Activated CD4-positive, alpha-beta T cell treated with anti-CD3 and anti-CD28 coated beads, Interleukin-2, amount 50 U/mL, for 24 hours (primary cell): ENCODE results near the gene KRTAP13-1.

ENCODE experiments used
- DNase-seq, 2 donors: peaks; one replicate each; pipeline ENCODE4 v3.0.0-alpha.2; 2020; ENCODE audit warnings: low read depth in 1 of 2, low spot score in 1 of 2

KRTAP13-1 gene, protein sequence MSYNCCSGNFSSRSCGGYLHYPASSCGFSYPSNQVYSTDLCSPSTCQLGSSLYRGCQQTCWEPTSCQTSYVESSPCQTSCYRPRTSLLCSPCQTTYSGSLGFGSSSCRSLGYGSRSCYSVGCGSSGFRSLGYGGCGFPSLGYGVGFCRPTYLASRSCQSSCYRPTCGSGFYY

DNA sequence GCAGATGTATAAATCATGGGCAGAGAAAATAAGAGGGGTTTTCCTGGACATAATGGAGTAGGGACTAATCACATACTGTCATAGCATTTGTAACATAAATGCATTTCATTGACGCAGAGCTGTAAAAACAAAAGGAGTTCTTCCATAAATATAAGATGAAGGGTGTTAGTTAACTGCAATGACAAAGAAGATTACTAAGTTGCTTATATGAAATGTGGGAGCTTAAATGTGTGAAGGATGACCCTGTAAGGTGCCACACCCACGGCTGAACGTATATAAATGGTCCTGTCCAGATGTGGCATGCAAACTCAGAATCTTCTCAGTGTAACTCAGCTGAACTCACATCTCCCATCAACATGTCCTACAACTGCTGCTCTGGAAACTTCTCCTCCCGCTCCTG, at the start of gene KRTAP13-1:
KRTAP13-1 (plus strand) TSS at position 301 of the 400 bp plus-strand sequence; CDS start at position 357, 56 bp downstream.
- DNase-seq, result no peak

DNA sequence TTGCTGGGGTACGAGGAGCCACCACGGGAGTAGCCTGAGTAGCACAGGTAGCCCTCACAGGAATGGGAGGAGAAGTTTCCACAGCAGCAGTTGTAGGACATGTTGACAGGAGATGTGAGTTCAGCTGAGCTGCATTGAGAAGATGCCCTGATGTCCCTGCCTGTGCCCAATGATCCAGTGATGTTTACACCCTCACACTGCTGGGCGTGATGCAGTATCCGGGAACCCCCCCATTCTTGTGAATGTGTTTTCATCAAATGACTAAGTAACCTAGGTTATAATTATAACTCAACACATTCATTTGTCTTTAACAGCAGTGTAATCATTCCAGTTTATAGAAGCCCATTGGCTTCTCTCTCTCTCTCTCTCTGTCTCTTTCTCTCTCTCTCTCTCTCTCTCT, 47.3 kb upstream of the KRTAP13-1 start, which contains the start of gene KRTAP23-1:
KRTAP23-1 (minus strand) TSS at position 101 of the 400 bp plus-strand sequence; CDS start at position 101, 0 bp downstream.
- no peak for DNase-seq

DNA sequence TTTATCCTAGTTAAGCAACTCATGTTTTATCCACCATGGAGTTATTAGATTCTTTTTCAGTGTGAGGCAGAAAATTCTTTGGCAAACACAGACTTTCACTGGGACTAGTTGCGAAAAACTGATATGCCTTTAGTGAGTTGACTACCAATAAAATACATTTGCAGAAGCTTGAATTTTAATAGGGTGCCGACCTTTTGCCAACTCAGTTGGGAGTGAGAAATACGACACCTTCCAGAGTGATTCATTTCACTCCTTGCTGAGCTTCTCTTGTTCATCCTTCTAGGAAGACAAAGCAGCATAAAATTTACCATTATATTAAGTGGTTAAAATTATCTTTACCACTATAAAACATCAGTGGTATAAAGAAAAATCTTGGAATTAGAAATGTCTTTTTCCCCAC, 46.3 kb upstream of the KRTAP13-1 start:
- no peak for DNase-seq

DNA sequence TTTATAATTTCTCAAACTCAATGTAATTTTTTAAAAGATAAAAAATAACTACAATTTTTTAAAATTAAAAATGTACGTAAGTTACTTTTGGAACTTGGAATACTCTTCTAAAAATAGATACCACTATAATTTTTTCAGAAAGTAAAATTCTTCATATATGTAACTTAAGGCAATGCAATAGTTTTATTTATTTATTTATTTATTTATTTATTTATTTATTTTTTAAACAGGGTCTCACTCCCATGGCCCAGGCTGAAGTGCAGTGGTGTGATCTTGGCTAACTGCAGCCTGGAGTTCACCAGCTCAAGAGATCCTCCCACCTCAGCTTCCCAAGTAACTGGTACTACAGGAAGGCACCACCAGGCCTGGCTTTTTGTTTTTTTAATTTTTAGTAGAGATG, 44.3 kb upstream of the KRTAP13-1 start:
- DNase-seq, result no peak

DNA sequence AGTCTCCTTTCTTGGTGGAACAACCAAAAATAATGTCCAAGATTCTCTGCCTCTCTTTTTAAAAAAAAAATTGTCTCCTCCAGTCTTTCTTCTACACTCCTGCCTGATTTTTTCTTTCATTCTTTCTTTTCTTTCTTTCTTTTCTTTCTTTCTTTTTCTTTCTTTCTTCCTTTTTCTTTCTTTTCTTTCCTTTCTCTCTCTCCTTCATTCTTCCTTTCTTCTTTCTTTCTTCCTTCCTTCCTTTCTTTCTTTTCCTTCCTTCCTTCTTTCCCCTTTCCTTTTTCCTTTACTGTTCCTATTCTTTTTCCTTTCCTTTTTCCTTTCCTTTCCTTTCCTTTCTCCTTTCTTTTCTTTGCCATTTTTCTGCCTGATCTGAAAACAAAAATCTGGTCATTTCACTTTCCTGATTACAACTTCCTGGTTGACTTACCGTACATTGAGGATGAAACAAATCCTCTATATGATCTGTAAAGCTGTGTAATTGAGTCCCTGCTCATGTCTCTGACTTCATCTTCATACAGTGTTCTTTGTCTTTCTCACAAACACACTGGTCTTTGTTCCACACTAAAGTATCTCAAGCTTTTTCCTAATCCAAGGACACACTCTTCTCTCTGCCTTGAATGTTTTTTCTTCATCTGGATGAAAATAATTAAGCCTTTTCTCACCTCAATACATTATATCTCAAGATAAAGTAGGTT, 41.4 kb upstream of the KRTAP13-1 start:
- DNase-seq, result no peak

DNA sequence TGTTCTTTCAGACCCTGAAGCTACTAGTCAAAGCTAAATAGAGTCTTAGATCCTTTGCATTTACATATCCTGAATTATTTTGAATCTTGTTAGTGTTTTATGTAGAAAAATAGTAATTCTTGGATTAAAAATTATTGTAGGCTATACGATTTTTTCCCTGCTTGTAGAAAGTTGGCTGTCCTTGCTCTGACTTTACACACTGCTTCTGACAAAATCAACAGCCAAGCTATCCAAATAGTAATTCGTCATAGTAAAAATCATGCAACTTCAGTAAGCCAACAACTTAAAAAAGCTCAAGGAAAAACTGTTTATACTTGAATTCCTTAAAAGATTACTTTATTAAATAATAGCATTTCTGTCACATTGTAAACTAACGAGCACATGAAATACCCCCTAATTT, 39.9 kb upstream of the KRTAP13-1 start:
- DNase-seq, result no peak

DNA sequence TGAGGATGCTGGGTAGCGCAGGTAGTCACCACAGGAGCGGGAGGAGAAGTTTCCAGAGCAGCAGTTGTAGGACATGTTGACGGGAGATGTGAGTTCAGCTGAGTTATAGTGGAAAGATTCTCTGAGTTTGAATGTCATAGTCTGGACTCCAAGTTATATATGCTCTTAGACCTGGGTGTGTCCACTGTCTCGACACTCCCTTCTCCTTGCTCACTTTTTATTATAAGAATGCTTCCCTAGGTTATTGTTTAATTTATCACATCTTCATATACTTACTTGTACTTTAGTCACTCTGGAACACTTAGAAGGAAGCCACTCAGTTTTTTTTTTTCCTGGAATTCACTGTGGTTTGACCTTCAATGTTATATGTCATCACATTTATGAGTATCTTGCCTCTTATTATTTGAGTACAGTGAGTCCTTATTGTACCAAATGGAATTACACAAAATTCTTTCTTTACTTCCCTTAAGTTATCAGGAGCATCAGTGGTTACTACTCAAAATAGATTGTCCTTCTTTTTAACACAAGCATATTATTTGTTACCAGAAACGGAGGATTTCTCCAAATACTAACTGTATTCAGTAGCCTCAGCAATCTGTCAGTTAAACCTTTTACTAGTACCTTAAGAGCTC, 23.6 kb upstream of the KRTAP13-1 start, which contains the start of gene KRTAP13-2:
KRTAP13-2 (minus strand) TSS at position 133 of the 632 bp plus-strand sequence; CDS start at position 75, 58 bp downstream.
- DNase-seq, result no peak

DNA sequence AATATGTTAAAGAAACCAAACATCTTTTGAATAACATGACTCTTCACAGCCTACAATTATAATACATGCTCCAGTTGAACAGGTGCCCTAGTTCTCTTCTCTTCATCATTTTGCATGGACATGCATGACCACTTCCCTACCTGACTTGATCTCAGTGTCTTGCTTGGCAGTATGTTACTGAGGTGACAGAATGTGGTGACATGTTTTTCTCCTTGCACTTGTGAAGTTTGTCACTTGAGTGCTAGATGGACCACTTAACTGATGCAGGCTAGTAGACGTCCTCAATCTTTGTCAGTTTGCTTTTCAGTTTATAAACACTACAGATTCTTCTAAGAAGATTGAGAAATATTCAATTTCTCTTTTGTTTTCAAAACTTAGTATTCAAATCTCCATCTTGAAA, 13.6 kb upstream of the KRTAP13-1 start:
- DNase-seq, result no peak

DNA sequence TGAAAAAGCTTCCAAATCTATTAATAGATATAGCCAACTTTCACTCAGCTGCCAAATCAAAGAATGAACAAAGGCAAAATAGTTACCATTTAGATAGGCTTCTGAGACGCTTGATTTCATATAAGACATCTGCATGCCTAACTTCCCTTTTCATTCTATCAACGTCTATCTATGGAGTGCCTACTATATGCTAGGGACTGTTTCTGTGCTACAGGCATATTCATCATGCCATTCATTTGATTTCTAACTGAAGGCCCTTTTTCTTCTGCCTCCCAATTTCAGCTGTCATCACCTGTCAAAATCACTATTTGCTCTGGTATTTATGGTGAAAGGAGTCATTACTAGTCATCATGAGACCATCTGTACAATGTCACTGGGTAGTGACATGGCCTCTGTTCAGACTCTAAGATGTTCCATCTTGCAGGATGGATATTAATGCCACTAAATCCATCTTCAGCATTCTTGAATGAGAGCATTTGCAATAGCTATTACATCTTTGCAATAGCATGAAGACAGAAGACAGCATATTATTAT, 4.3 kb upstream of the KRTAP13-1 start:
- no peak for DNase-seq

DNA sequence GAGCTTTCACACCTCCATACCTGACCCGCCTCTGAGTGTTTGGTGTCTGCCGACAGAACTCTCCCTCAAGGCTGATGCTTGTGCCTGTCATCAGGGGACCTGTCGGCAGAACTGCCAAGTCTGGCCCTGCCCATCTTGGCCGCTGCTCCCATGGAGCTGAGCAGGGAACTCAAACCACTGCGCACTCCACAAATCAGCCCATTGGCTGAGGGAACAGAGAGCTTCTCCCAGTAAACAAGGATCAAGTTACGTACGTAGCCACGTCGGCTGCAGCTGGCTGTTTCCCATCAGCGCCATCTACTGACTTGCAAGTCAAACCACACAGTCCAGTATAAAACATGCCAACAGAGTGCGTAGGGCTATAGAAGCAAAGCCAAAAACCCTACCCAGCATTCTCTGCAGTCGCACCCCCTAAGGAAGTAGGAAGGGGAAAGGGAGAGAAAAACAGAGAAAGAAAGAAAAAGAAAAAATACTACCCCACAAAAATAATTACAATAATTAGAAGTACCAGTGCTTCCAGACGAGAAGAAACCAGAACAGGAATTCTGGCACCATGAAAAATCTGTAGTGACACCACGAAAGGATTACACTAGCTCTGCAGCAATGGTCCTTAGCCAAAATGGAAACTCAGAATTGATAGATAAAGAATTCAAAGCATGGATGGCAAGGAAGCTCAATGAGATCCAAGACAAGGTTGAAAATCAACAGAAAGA, 13.1 kb downstream of the KRTAP13-1 start:
- no peak for DNase-seq

DNA sequence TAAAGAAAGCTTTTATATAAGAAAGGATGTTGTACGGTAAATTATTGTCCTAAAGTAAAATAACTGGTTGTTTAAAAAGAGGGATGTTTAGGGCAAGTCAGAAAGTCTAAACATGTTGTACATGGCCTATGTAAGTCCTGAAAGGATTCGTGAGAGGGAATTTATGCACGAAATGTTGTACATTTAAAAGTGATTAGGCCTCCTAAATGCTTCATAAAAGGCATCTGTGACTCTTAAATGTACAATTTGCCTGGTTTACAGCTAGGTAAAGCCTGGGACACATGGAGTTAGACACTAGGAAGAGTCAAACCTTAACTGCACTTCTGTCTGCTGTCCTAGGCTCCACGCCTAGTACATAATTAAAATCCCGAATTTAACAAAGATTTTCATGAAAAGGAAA, 20.2 kb downstream of the KRTAP13-1 start:
- DNase-seq, result no peak

DNA sequence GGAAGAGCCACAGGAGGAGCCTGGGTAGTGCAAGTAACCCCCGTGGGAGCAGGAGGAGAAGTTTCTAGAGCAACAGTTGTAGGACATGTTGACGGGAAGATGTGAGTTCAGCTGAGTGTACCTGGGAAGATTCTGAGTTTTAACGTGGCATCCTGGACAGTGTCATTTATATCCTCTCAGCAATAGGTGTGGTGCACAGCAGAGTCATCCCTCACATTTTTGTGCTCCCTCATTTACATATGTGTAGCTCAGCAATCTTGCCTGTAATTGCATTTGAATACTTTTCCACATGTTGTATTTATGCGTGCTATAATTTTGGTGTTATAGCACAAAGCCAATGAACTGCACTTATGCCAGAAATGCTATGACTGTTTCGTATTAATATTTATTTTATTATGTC, 30.0 kb downstream of the KRTAP13-1 start, which contains the start of gene KRTAP13-3:
KRTAP13-3 (minus strand) TSS at position 101 of the 400 bp plus-strand sequence; CDS start at position 87, 14 bp downstream.
- no peak for DNase-seq

DNA sequence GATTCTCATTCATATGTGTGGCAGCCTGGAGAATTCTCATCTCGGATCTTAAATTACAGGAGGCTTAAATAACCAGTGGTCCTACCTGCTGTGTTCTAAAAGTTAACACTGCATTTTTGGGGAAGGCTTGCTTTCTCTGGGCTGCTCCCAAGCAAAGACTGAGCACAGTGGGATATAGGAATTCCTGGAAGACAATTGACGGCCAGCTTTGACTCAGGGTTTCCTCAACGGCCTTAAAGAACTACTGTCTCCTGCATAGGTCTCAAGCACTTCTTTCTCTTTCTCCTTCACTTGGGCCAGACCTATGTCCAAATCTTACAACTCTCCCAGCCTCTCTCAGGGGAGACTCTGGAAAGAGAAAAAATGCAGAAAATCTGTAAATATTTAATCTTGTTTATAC, 30.9 kb downstream of the KRTAP13-1 start:
- DNase-seq, result no peak

DNA sequence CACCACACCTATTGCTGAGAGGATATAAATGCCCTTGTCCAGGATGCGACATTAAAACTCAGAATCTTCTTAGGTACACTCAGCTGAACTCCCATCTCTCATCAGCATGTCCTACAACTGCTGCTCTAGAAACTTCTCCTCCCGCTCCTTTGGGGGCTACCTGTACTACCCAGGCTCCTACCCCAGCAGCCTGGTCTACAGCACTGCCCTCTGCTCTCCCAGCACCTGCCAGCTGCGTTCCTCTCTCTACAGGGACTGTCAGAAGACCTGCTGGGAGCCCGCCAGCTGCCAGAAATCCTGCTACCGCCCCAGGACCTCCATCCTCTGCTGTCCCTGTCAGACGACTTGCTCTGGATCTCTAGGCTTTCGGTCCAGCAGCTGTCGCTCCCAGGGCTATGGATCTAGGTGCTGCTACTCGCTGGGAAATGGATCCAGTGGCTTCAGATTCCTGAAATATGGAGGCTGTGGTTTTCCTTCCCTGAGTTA, 34.4 kb downstream of the KRTAP13-1 start, which contains the start of gene KRTAP13-4:
KRTAP13-4 (plus strand) TSS at position 51 of the 486 bp plus-strand sequence; CDS start at position 107, 56 bp downstream.
- no peak for DNase-seq

DNA sequence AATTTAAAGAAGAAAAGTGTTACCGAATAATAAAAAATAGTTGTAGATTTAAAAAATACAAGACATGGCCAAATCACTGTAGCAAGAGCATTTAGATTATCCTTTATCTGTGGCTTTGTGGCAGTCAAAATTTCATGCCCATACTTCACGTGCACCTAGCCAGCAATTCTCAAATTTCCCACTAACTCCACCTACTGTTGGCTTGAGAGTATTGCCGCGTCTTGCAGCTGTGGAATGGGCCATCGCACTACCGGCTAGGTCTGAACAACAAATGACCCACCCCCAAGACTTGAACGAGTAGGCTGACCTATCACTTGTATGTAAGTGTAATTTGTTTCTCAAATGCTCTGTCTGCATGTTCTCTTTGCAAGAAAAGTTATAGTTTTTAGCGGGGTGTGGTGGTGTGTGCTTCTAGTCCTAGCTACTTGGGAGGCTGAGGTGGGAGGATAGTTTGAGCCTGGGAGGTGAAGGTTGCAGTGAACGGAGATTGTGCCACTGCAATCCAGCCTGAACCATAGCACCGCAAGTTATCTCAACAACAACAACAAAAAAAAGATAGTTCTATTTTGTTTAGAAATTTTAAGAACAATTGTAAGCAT, 38.3 kb downstream of the KRTAP13-1 start:
- no peak for DNase-seq

DNA sequence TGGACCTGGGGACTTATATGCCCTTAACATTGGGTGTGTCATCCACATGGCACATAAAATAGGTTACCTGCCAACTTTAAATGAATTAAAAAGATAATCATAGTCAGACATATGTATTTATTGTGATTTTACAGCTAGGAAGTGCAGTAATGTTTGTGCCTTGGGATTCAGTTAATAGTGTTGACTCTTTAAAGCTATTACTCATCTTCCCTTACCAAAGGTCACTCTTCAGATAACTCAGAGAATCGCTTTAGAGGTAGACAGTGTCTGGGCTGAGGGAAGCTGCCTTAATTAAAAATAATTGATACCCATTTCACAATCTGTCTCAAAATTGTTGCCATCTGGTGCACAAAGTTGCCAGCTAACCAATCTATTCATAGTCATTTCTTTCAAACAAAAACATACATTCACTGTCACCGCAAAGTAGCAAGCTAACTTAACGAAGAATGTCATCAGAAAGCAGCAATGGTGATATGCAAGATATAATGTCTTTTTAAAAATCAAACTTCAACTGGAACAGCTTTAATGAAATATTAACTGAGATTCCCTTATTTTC, 41.3 kb downstream of the KRTAP13-1 start:
- no peak for DNase-seq

DNA sequence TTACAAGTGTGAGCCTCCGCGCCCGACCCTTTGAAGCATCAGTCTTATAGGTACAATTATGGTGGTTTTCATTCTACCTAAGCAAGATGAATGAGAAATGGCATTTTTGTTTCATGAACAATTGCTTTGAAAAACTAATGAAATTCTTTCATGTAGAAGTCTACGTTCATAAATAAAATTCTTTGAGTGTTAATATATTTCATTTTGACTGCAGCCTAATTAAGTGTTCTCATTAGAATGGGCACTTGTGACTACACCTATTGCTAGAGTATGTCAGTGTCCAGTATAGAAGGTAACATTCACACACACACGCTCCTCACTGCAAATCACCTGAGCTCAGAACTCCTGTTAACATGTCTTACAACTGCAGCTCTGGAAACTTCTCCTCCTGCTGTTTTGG, 44.1 kb downstream of the KRTAP13-1 start, which contains the start of gene KRTAP15-1:
KRTAP15-1 (plus strand) TSS at position 301 of the 400 bp plus-strand sequence; CDS start at position 354, 53 bp downstream.
- no peak for DNase-seq

DNA sequence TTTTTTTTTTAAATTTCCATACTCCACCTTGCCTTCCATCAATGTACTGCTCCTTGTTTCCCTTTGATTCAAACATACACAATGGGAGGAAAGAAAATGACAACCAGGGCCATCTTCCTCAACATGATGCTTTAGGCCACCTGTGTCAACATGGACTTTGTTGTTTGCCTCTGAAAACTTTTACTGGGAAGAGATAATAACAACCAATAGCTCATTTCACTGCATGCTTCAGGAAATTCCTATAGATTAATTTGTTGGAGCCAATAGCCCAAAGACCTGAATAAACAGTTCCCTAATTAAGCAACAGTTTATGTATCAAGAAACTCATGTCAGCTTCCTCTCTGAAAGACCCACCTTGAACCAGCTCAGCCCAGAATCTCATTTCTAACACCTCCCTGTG, 47.4 kb downstream of the KRTAP13-1 start:
- DNase-seq, result no peak

DNA sequence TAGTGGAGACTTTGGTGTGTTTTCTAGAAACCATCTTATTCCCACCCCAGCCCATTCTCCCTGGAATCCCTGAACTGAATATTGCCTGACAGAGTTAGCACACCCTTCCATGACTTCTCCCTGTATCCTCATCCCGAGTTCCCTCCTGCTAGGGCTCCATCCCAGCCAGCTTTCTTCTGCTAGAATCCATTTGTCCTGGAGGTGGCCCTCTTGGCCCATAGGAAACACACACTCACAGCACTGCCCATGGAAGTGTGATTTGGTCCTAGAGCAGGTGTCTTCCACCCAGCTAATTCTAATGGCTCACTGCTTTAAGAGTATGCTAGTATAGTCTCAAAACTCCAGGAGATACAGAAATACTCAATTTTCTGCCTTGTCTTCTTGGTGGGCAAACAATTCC, 48.4 kb downstream of the KRTAP13-1 start:
- DNase-seq, result no peak
